ENCODE measurements around the gene MIPOL1.

The MIPOL1 gene

GRCh38 chr14:37411079-37411735 lies 213.5 kb downstream of the MIPOL1 start:
- H3K9me2 ChIP-seq (replicated peaks; ENCODE audit: insufficient read depth, low read length) = no peaks in the 10 kb centered on the region
- TF ChIP-seq EZH2phosphoT487 (conservative IDR thresholded peaks at IDR 0.05; ENCODE audit: low read length) (no peak), CTCF (IDR thresholded peaks at IDR 0.05; ENCODE audit: insufficient read depth, low read length, poor library complexity, severe bottlenecking) (no peak)
- H3K79me2 ChIP-seq (ENCODE audit: insufficient read depth, low read length) = no peaks in the 10 kb centered on the region
- H3K27me3 ChIP-seq (ENCODE audit: low read length) = no peaks in the 10 kb centered on the region
- H3K4me3 ChIP-seq (ENCODE audit: insufficient read depth, low read length, poor library complexity, severe bottlenecking) = no peak overlapping the region
- H3K27ac ChIP-seq (ENCODE audit: low read depth, low read length) = no peak overlapping the region
- H3K36me3 ChIP-seq (ENCODE audit: low read length) = no peaks in the 10 kb centered on the region
- H4K20me1 ChIP-seq (ENCODE audit: low read depth, low read length) = no peaks in the 10 kb centered on the region
- no peak overlapping the region for H2AFZ ChIP-seq (ENCODE audit: low read depth, low read length, severe bottlenecking)
- H3F3A ChIP-seq (ENCODE audit: insufficient read depth) = no peaks in the 10 kb centered on the region
- H3K4me2 ChIP-seq (ENCODE audit: low read depth, low read length, poor library complexity, severe bottlenecking) = no peak overlapping the region
- no peaks in the 10 kb centered on the region for H3K9me3 ChIP-seq (ENCODE audit: insufficient read depth, low read length)
- no peak overlapping the region for H3K9ac ChIP-seq (ENCODE audit: low read length)

- H3K9me3 ChIP-seq (ENCODE audit: insufficient read depth, low read length) = no peaks in the 10 kb centered on the region
- no peaks in the 10 kb centered on the region for H3F3A ChIP-seq (ENCODE audit: insufficient read depth)
- no peaks in the 10 kb centered on the region for H3K79me2 ChIP-seq (ENCODE audit: insufficient read depth, low read length)
- H2AFZ ChIP-seq (ENCODE audit: low read depth, low read length, severe bottlenecking) = no peak overlapping the region
- no peak overlapping the region for H3K9ac ChIP-seq (ENCODE audit: low read length)
- no peak overlapping the region for H3K27ac ChIP-seq (ENCODE audit: low read depth, low read length)
- no peaks in the 10 kb centered on the region for H3K27me3 ChIP-seq (ENCODE audit: low read length)
- H3K36me3 ChIP-seq (ENCODE audit: low read length) = no peaks in the 10 kb centered on the region
- TF ChIP-seq EZH2phosphoT487 (conservative IDR thresholded peaks at IDR 0.05; ENCODE audit: low read length) = no peak
- TF ChIP-seq CTCF (IDR thresholded peaks at IDR 0.05; ENCODE audit: insufficient read depth, low read length, poor library complexity, severe bottlenecking) = no peak
- H3K4me2 ChIP-seq (ENCODE audit: low read depth, low read length, poor library complexity, severe bottlenecking) = no peak overlapping the region
- no peak overlapping the region for H3K4me3 ChIP-seq (ENCODE audit: insufficient read depth, low read length, poor library complexity, severe bottlenecking)
- H3K9me2 ChIP-seq (replicated peaks; ENCODE audit: insufficient read depth, low read length) = no peaks in the 10 kb centered on the region
- no peaks in the 10 kb centered on the region for H4K20me1 ChIP-seq (ENCODE audit: low read depth, low read length)
Measured at GRCh38 chr14:37413050-37413449, 215.3 kb downstream of the MIPOL1 start.

- no peaks in the 10 kb centered on the region for H3K9me3 ChIP-seq (ENCODE audit: insufficient read depth, low read length)
- H2AFZ ChIP-seq (ENCODE audit: low read depth, low read length, severe bottlenecking) = no peak overlapping the region
- H3K9me2 ChIP-seq (replicated peaks; ENCODE audit: insufficient read depth, low read length) = no peaks in the 10 kb centered on the region
- no peaks in the 10 kb centered on the region for H3K79me2 ChIP-seq (ENCODE audit: insufficient read depth, low read length)
- H3K27me3 ChIP-seq (ENCODE audit: low read length) = no peaks in the 10 kb centered on the region
- H3K4me3 ChIP-seq (ENCODE audit: insufficient read depth, low read length, poor library complexity, severe bottlenecking) = no peak overlapping the region
- no peak overlapping the region for H3K9ac ChIP-seq (ENCODE audit: low read length)
- TF ChIP-seq EZH2phosphoT487 (conservative IDR thresholded peaks at IDR 0.05; ENCODE audit: low read length) (no peak), CTCF (IDR thresholded peaks at IDR 0.05; ENCODE audit: insufficient read depth, low read length, poor library complexity, severe bottlenecking) (no peak)
- H3K4me2 ChIP-seq (ENCODE audit: low read depth, low read length, poor library complexity, severe bottlenecking) = no peak overlapping the region
- H3F3A ChIP-seq (ENCODE audit: insufficient read depth) = no peaks in the 10 kb centered on the region
- no peak overlapping the region for H3K27ac ChIP-seq (ENCODE audit: low read depth, low read length)
- no peaks in the 10 kb centered on the region for H3K36me3 ChIP-seq (ENCODE audit: low read length)
- no peaks in the 10 kb centered on the region for H4K20me1 ChIP-seq (ENCODE audit: low read depth, low read length)
Measured at GRCh38 chr14:37413504-37414003, 215.8 kb downstream of the MIPOL1 start.

Data from SU-DHL-6 (cell line).